ENCODE data around the gene IL19.

- TF ChIP-seq CTCF (conservative IDR thresholded peaks at IDR 0.05; ENCODE audit: low read length) (no peak), EZH2phosphoT487 (IDR thresholded peaks at IDR 0.05; ENCODE audit: borderline replicate concordance, low read depth, low read length) (no peak)
Observed at GRCh38 chr1:206736878-206737728, 33.5 kb upstream of the IL19 start.

Data from OCI-LY7 (cell line).